ENCODE results near the gene CNOT8.

GRCh38 chr5:154917757-154918156 is 59.3 kb downstream of the CNOT8 start:
- TF ChIP-seq CTCF (IDR thresholded peaks at IDR 0.05) = no peak
- TF ChIP-seq POLR2A (IDR thresholded peaks at IDR 0.05) = no peak

Measured in uterus (tissue), 2 donors.